SU-DHL-6 (cell line): Measurements from ENCODE around the gene SLC24A3.

Experiments
- H2AFZ ChIP-seq: fragments of 200-600 bp; sonication (generic); 2 replicates; pipeline ENCODE4 v1.6.1; 2014; ENCODE audit warnings: low read depth, mild to moderate bottlenecking, moderate library complexity, mixed read lengths, antibody characterized with exemption, low read length; ENCODE audit not compliant: severe bottlenecking
- H3F3A ChIP-seq: fragments of 200-600 bp; shearing (Covaris generic); 2 replicates; pipeline ENCODE4 v1.6.0; 2016; ENCODE audit warnings: antibody characterized with exemption, mild to moderate bottlenecking; ENCODE audit not compliant: insufficient read depth
- H3K27ac ChIP-seq: fragments of 200-600 bp; sonication (generic); 2 replicates; pipeline ENCODE4 v1.5.1; 2016; ENCODE audit warnings: low read depth, mild to moderate bottlenecking, low read length, moderate library complexity, mixed read lengths
- H3K27me3 ChIP-seq: fragments of 200-600 bp; sonication (generic), shearing (Covaris generic); 2 replicates; pipeline ENCODE4 v1.6.0; 2014; ENCODE audit warnings: mild to moderate bottlenecking, low read length
- H3K36me3 ChIP-seq: fragments of 200-600 bp; sonication (generic); 2 replicates; pipeline ENCODE4 v1.6.1; 2014; ENCODE audit warnings: mild to moderate bottlenecking, low read length, mixed read lengths
- H3K4me2 ChIP-seq: fragments of 300-600, 200-600 bp; shearing (Covaris generic), sonication (generic); 2 replicates; pipeline ENCODE4 v1.6.0; 2014; ENCODE audit warnings: low read length, low read depth, mild to moderate bottlenecking; ENCODE audit not compliant: poor library complexity, severe bottlenecking
- H3K4me3 ChIP-seq: fragments of 200-600 bp; sonication (generic); 2 replicates; pipeline ENCODE4 v1.5.1; 2014; ENCODE audit warnings: antibody characterized with exemption, low read length, mild to moderate bottlenecking, mixed read lengths; ENCODE audit not compliant: insufficient read depth, poor library complexity, severe bottlenecking
- H3K79me2 ChIP-seq: fragments of 200-600 bp; sonication (generic); 2 replicates; pipeline ENCODE4 v1.6.1; 2014; ENCODE audit warnings: mild to moderate bottlenecking, low read length, moderate library complexity; ENCODE audit not compliant: insufficient read depth
- H3K9ac ChIP-seq: fragments of 200-600 bp; sonication (generic); 2 replicates; pipeline ENCODE4 v1.7.0; 2014; ENCODE audit warnings: mild to moderate bottlenecking, low read length
- H3K9me2 ChIP-seq: fragments of 200-600 bp; sonication (generic); replicated peaks from 2 replicates; pipeline ENCODE4 v1.6.1; 2014; ENCODE audit warnings: low read length; ENCODE audit not compliant: insufficient read depth
- H3K9me3 ChIP-seq: fragments of 200-600 bp; sonication (generic); 2 replicates; pipeline ENCODE4 v1.6.1; 2014; ENCODE audit warnings: low read length, mixed read lengths; ENCODE audit not compliant: insufficient read depth
- H4K20me1 ChIP-seq: fragments of 200-600 bp; sonication (generic); 2 replicates; pipeline ENCODE4 v1.6.1; 2014; ENCODE audit warnings: low read depth, mild to moderate bottlenecking, antibody characterized with exemption, low read length, moderate library complexity, mixed read lengths
- CTCF ChIP-seq: fragments of 200-600 bp; sonication (generic); IDR thresholded peaks from one replicate; pipeline ENCODE4 v1.5.1; 2017; ENCODE audit warnings: antibody characterized with exemption, mild to moderate bottlenecking, low read length, moderate library complexity; ENCODE audit not compliant: insufficient read depth, poor library complexity, severe bottlenecking
- EZH2phosphoT487 ChIP-seq: fragments of 200-600 bp; sonication (generic), shearing (Covaris generic); conservative IDR thresholded peaks from 2 replicates; pipeline ENCODE4 v1.6.1; 2018; ENCODE audit warnings: mild to moderate bottlenecking, antibody characterized with exemption, low read length, moderate library complexity, mixed read lengths

SLC24A3 gene

GRCh38 chr20:19609642-19610223, 397.3 kb downstream of the SLC24A3 start:
- no peak overlapping the region for H3K27ac ChIP-seq
- no peaks in the 10 kb centered on the region for H3F3A ChIP-seq
- H3K4me3 ChIP-seq: no peak overlapping the region
- no peaks in the 10 kb centered on the region for H3K36me3 ChIP-seq
- H4K20me1 ChIP-seq: no peaks in the 10 kb centered on the region
- H3K9ac ChIP-seq: no peak overlapping the region
- H3K27me3 ChIP-seq: no peaks in the 10 kb centered on the region; the same call in 1 of the 2 replicates
- no peak for TF ChIP-seq CTCF
- no peak for TF ChIP-seq EZH2phosphoT487
- no peaks in the 10 kb centered on the region for H3K79me2 ChIP-seq
- no peaks in the 10 kb centered on the region for H3K9me2 ChIP-seq
- H2AFZ ChIP-seq: no peak overlapping the region
- no peaks in the 10 kb centered on the region for H3K9me3 ChIP-seq
- H3K4me2 ChIP-seq: no peak overlapping the region

GRCh38 chr20:19615629-19616028, 403.2 kb downstream of the SLC24A3 start:
- no peaks in the 10 kb centered on the region for H3K36me3 ChIP-seq
- no peaks in the 10 kb centered on the region for H3K9me3 ChIP-seq
- H3K79me2 ChIP-seq: no peaks in the 10 kb centered on the region
- no peak overlapping the region for H3K27ac ChIP-seq
- no peaks in the 10 kb centered on the region for H4K20me1 ChIP-seq
- no peak overlapping the region for H3K9ac ChIP-seq
- no peak for TF ChIP-seq EZH2phosphoT487
- no peak for TF ChIP-seq CTCF
- H3K27me3 ChIP-seq: no peaks in the 10 kb centered on the region; the same call in 1 of the 2 replicates
- no peaks in the 10 kb centered on the region for H3F3A ChIP-seq
- H3K4me3 ChIP-seq: no peak overlapping the region
- no peaks in the 10 kb centered on the region for H3K9me2 ChIP-seq
- no peak overlapping the region for H2AFZ ChIP-seq
- H3K4me2 ChIP-seq: no peak overlapping the region

- H3K9me3 ChIP-seq: no peaks in the 10 kb centered on the region
Measured at GRCh38 chr20:19616081-19616480, 403.6 kb downstream of the SLC24A3 start.

More at GRCh38 chr20:19616081-19616480, 403.6 kb downstream of the SLC24A3 start:
- Histone ChIP-seq H3K4me3 (no peak overlapping the region), H3K9me2 (no peaks in the 10 kb centered on the region), H3K4me2 (no peak overlapping the region), H3F3A (no peaks in the 10 kb centered on the region), H2AFZ (no peak overlapping the region), H3K36me3 (no peaks in the 10 kb centered on the region), H4K20me1 (no peaks in the 10 kb centered on the region), H3K27ac (no peak overlapping the region), H3K9ac (no peak overlapping the region), H3K27me3 (no peaks in the 10 kb centered on the region; the same call in 1 of the 2 replicates), H3K79me2 (no peaks in the 10 kb centered on the region)
- TF ChIP-seq CTCF (no peak), EZH2phosphoT487 (no peak)
